Measurements from ENCODE around the gene PAK4. TPM values are rescaled to one million over a fixed set of nuclear protein-coding genes. Genes with fewer than 3 reads are reported as not detected.
"Not testable (repeated sequence)": the region's sequence is repeated elsewhere in the genome, so short reads cannot be mapped to it uniquely, and the experiment has no call there.

The PAK4 gene
- total RNA-seq, 1 experiment from 2014 or later = 12.8 TPM

- DNase-seq (ENCODE audit: low spot score) = no peak
- in situ Hi-C loops (cut with HindIII; ENCODE audit: low sequenced_read_pairs) = no loop called here
Measured at GRCh38 chr19:39141929-39142328, 16.3 kb downstream of the PAK4 start.

DNA sequence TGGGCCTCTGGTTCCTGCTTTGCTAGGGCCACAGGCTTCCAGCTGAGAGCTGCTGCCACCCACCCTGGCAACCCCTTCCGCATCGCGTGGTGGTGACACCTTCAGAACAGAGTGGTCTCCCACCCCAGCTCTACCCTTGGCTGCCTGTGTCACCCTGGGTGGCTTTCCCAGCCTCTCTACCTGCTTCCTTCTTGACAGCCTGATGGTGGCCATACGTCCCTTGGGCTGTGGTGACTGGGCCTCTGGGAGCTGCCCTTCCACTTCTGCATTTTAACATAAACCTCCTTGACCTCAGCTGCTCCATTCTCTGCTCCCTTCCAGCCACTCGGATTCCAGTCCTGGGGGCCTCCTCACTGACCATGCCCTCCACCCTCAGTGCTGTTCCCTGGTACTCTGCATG is 17.0 kb downstream of the PAK4 start:
- in situ Hi-C loops (cut with HindIII; ENCODE audit: low sequenced_read_pairs) = no loop called here
- DNase-seq (ENCODE audit: low spot score) = no peak

DNA sequence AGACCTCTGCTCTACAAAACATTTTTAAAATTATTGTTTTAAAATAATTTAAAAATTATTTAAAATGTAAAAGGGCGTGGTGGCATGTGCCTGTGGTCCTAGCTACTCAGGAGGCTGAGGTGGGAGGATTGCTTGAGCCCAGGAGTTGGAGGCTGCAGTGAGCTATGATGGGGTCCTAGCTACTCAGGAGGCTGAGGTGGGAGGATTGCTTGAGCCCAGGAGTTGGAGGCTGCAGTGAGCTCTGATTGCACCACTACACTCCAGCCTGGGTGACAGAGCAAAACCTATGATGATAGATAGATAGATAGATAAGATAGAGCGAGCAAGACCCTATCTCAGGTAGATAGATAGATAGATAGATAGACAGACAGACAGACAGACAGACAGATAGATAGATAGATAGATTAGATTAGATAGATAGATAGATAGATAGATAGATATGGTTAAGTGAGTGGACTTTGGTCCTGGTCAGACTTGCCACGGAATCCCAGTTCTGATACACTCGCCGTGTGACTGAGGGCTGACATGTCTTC is 18.2 kb downstream of the PAK4 start:
- DNase-seq (ENCODE audit: low spot score); in situ Hi-C loops (cut with HindIII; ENCODE audit: low sequenced_read_pairs): not testable (repeated sequence)

GRCh38 chr19:39144290-39145071 is 18.9 kb downstream of the PAK4 start:
- in situ Hi-C loops (cut with HindIII; ENCODE audit: low sequenced_read_pairs) = no loop called here
- DNase-seq (ENCODE audit: low spot score) = peak; percentile 42

- DNase-seq (ENCODE audit: low spot score) = no peak
- in situ Hi-C loops (cut with HindIII; ENCODE audit: low sequenced_read_pairs) = no loop called here
Measured at GRCh38 chr19:39145180-39145953, 19.8 kb downstream of the PAK4 start.

- in situ Hi-C loops (cut with HindIII; ENCODE audit: low sequenced_read_pairs) = no loop called here
- DNase-seq (ENCODE audit: low spot score) = no peak
Measured at GRCh38 chr19:39146091-39146490, 20.5 kb downstream of the PAK4 start.

DNA sequence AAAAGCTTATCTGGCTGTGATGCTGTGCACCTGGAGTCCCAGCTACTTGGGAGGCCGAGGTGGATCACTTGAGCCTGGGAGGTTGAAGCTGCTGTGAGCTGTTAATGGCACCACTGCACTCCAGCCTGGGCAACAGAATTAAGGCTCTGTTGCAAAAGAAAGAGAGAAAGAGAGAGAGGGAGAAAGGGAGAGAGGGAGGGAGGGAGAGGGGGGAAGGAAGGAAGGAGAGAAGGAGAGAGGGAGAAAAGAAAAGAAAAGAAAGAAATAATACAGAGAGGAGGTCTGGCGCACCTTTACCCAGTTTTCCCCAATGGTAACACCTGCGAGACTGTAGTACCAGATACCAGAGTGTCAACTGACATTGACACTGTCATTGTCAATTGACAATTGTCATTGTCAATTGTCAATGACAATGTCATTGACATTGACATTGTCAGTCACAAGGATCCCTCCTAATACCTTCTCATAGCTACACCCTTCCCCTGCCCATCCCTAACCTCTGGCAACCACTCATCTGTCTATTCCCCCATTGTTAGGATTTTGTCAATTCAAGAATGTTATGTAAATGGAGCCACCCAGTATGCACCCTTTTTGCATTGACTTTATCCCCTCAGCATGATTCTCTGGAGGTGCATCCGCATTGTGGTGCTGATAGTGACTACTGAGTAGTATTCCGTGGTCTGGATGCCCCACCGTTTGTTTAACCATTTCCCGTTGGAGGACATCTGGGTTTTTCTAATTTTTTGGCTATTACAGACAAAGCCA is 21.3 kb downstream of the PAK4 start:
- in situ Hi-C loops (cut with HindIII; ENCODE audit: low sequenced_read_pairs) = no loop called here
- no peak for DNase-seq (ENCODE audit: low spot score)

DNA sequence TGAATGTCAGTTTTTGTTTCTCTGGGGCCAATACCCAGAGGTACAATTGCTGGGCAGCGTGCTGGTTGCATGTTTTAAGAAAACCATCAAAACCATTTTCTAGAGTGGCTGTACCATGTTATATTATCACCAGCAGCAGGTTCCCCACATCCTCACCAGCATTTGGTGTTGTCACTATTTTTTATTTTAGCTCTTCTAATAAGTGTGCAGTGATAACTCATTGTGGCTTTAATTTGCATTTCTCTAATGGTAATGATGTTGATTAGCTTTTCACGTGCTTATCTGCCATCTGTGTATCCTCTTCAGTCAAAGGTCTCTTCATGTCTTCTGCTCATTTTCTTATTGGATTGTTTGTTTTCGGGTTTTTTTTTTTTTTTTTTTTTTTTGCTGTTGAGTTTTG is 21.9 kb downstream of the PAK4 start:
- in situ Hi-C loops (cut with HindIII; ENCODE audit: low sequenced_read_pairs) = no loop called here
- no peak for DNase-seq (ENCODE audit: low spot score)

DNA sequence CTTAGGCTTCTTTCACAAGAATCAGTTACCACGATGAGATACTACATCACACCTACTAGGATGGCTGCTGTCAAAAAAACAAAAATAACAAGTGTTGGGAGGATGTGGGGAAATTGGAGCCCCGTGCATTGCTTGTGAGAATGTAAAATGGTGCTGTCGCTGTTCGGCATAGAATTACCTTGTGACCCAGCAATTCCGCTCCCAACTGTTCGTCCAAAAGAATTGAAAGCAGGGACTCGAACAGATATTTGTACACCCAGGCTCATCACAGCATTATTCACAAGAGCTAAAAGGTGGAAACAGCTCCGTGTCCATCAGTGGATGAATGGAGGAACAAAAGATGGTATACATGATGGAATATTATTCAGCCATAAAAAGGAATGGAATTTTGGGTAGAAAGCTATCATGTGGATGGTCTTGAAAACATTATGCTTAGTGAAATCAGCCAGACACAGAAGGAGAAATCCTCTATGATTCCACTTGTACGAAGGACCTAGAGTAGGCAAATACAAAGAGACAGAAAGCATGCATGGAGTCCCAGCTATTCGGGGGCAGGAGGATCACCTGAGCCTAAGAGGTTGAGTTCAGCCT is 23.4 kb downstream of the PAK4 start:
- in situ Hi-C loops (cut with HindIII; ENCODE audit: low sequenced_read_pairs) = no loop called here
- DNase-seq (ENCODE audit: low spot score) = no peak

DNA sequence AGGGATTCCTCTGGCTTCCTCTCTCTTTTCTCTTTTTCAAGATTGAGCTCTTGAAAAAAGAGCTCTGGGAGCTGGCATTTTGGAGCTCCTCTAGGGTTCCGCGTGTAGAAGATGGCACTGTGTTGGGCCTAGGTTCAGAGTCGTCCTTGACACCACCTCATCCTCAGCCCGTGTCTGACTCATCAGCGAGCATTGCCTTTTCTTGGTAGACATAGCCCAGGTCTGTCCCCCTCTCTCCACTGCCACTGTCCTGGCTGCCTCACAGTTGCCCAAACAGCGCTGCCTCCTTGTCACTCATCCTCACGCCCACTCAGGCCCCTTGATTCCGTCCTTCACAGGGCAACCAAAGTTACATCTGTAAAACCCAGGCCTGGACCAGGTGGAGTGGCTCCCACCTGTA is 24.6 kb downstream of the PAK4 start:
- in situ Hi-C loops (cut with HindIII; ENCODE audit: low sequenced_read_pairs) = no loop called here
- DNase-seq (ENCODE audit: low spot score) = no peak

DNA sequence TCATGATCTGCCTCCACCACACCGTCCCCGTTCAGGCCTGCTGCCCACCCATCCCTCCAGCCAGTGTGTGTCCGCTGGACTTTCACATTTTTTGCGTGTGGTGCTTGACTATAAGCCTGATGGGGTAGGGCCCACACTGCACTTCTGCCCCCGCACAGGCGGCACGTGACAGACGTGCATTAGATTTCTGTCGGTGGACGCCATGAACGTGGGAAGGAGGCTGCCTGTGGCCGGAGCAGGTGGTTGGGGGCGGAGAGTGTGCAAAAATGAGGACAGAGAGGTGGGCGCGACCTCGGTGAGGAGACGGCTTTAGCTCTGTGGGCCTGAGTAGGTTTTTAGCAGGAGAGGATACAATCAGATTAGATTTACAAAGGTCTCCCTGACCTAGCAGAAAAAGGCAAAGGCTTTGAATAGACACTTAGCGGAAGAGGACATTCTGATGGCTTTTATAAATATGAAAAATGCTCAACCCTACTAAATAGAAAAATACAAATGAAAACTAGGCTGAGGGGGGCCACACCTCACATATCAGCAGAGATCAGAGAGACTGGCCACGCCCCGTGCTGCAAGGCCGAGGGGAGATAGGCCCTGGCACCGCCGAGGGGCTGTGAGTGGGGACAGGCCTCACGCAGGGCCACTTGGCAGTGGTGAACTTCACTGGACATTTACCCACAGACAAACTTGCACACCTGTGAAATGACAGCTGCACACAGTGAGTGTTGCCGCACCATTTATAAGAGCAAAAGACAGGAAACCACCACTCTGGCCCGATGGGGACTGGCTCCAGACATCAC is 25.4 kb downstream of the PAK4 start:
- in situ Hi-C loops (cut with HindIII; ENCODE audit: low sequenced_read_pairs) = no loop called here
- DNase-seq (ENCODE audit: low spot score) = no peak

GRCh38 chr19:39152066-39152465 is 26.5 kb downstream of the PAK4 start:
- DNase-seq (ENCODE audit: low spot score) = no peak
- in situ Hi-C loops (cut with HindIII; ENCODE audit: low sequenced_read_pairs) = no loop called here

DNA sequence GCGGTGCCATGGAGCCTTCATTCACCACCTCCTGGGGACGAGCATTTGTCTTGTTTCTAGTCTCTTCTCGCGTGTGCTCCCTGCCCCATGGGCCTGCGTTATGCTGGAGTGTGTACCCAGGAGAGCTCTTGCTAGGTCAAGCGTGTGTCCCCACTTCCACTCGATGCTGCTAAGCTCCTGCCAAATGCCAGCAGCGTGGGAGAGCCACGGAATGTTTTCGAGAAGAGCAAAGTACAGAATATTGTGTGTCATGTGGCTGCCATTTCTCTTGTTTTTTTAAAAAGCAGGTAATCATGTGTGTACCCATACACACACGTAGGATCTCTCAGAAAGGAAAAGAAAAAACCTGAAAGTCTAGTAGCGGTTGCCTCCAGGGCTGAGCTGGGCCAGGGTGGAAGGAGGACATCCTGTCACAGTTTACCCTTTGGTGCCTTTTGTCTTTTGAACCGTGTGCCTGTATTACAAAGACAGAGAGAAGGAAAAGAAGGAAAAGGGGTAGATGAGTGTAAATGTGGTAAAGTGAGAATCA is 28.6 kb downstream of the PAK4 start:
- in situ Hi-C loops (cut with HindIII; ENCODE audit: low sequenced_read_pairs) = no loop called here
- DNase-seq (ENCODE audit: low spot score) = no peak

GRCh38 chr19:39154629-39155100 is 29.1 kb downstream of the PAK4 start:
- DNase-seq (ENCODE audit: low spot score) = no peak
- in situ Hi-C loops (cut with HindIII; ENCODE audit: low sequenced_read_pairs) = no loop called here

- in situ Hi-C loops (cut with HindIII; ENCODE audit: low sequenced_read_pairs) = no loop called here
- no peak for DNase-seq (ENCODE audit: low spot score)
Measured at GRCh38 chr19:39155114-39155700, 29.6 kb downstream of the PAK4 start.

DNA sequence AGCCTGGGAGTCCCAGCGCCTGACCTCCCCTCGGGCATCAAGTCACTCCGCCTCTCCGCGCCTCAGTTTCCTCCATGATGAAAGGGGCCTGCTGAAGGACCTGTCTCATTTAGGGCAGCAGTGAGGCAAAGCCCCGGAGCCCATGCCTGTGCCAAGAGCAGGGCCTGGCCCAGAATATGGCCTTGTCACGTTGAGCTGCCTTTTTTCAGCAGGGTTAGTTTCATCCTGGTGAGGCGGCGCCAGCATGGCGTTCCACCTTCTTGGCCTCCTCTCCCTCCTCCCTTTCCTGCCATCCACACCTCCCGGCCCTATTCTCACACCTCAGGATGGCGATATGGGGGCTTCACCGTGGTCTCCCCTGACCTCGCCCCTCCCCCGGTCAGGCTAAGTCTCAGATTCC is 30.2 kb downstream of the PAK4 start:
- in situ Hi-C loops (cut with HindIII; ENCODE audit: low sequenced_read_pairs) = no loop called here
- no peak for DNase-seq (ENCODE audit: low spot score)

- in situ Hi-C loops (cut with HindIII; ENCODE audit: low sequenced_read_pairs) = no loop called here
- no peak for DNase-seq (ENCODE audit: low spot score)
Measured at GRCh38 chr19:39156326-39157230, 31.0 kb downstream of the PAK4 start.

All from G401 (cell line).